Measurements from ENCODE around the gene CSNK1D. TPM values are rescaled to one million over a fixed set of nuclear protein-coding genes. Genes with fewer than 3 reads are reported as not detected.

The CSNK1D gene
- total RNA-seq, 1 donor from 2014 or later: 127 TPM

DNA sequence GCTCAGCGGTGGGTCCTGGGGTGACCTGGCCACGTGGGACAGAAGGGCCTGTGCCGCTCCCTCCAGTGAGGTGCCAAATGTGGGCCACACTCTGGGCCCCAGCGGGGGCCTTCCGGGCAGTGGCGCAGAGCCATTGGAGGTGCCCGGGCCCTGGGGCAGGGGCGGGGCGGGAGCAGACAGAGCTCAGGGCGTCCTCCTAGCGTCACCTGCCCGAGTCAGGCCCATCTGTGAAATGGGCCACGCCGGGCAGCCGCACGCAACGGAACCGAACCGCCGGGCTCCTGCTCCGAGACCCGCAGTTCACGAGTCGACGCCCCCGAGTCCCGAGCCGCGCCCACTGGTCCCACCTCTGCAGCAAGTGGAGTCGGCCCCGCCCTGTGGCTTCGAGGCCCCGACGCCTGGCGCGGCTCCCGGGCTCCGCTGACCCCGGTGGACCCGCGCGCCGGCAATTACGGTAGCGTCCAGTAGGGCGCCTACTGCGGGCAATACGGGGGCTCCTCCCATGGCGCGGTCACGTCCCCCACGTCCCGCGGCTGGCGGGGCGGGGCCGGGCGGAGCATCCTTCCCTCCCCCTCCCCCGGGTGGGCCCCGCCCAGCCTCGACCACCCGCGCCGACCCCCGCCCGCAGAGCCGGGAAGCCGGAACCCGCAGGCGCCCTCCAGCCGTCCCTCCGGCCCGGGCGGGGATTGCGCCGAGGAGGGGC lies 42.7 kb downstream of the CSNK1D start:
- intact Hi-C loops (cut with micrococcal nuclease): loop anchor here (10.0 kb wide), 1 partner anchor 184 kb away; the partner anchor contains the start of genes HEXD and OGFOD3

DNA sequence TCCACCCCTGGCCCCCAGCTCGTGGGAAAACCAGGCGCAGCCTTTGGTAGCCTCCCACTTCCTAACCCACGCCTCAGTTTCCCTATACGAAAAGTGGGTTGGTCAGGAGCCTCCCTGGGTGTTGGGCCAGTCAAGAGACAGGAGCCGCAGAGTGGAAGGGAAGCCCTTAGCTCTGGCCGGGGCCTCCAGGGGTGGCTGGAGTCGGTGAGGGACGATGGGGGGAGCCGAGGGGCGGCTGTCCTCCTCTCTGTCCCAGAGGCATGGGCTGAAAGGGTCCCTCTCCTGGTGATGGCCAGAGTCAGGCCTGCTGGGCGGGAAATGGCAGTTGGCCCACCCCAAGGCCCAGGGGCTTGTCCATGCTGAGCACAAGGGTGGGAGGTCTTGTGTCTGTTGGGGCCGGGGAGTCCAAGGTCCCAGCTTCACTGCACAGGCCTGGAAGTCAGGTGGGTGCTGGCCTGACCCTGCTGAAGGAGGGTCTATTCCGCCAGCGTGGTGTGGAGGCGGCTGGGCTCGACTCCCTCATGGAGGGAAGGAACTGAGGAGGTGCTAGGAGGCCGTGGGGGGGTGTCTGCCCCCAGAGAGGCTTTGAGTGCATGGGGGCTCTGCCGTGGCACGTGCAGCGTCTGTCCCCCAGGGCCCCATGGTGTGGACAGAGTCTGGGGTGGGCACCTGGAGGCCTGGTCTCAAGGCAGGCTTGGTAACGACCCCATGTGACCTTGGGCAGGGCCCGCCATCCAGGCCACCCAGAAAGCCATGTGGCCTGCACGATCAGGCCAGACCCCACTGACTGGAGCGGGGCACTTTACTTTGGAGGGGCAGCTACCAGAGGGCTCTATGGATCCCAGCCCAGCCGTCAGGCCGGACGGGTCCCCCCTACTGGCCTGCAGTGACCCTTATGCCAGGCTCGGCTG lies 43.5 kb downstream of the CSNK1D start:
- intact Hi-C loops (cut with micrococcal nuclease): loop anchor here (5.0 to 10.0 kb wide), 2 partner anchors 185 to 198 kb away; partner anchors contain the start of genes HEXD, OGFOD3 and RAC3

DNA sequence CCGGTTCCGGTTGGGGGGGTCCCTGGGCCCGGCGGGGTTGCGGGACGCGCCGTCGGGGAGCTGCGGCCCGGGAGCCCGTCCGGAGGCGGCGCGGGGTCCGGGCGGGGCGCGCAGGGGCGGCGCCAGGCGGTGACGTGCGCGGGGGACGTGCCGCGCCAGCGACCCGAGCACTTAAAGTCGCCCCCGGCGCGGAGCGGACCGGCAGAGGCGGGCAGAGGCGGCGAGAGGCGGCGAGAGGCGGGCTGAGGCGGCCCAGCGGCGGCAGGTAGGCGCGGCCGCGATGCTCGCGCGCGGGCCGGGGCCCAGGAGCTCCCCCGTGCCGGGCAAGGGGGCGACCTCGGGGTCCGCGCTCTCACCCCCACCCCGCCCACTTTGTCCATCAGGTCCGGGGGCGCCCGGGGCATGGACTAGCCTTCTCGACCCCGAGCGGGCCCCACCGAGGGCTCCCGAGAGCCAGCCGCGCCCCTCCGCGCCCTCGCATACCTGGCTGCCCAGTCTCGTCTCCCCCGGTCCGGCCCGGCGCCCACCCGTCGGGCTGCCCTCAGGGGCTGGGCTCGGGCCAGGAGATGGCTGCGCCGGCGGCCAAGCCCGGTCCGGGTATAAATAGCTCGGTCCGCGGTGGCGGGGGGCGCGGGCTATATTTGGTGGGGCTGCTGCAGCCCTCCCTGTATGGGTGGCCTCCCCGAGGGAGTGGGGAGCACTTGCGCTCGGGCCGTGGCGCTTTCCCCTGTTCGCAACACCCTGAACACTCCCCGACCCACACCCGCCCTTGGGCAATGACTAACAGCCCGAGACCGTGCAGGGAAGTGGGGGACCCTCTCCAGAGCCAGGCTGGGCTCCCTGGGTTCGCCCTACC lies 44.4 kb downstream of the CSNK1D start, which contains the start of gene SLC16A3:
TSS of gene SLC16A3 (plus strand) at position 201 of the 856 bp plus-strand sequence. CDS start 6,967 bp downstream, outside the sequence.
- intact Hi-C loops (cut with micrococcal nuclease): loop anchor here (5.0 kb wide), 1 partner anchor 197 kb away; the partner anchor contains the start of gene RAC3

DNA sequence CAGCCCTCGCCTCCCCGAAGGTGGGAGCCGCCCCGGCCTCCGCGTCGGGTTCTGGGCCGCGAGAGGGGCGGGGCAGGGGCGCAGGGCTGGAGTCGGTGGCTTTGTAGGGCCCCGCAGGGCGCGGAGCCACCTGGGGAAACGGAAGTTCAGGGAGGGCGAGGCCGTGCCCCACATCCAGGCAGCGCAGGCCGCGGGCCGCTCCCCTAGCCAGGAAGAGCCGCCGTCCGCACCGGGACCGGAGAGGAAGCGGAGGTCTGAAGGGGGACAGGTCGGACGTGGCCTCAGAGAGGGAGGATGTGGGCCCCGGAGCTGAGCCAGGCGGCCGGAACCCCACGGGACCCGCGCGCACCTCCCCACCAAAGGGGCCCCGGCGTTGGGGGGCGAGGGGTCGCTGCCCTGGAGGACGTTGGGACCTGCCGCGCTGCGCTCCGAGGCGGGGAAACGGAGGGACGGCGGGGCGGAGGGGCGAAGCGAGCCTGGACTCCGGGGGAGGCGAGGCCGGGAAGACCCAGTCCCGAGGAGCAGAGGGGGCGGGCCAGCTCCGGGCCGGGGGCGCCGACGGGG lies 45.1 kb downstream of the CSNK1D start:
- intact Hi-C loops (cut with micrococcal nuclease): loop anchor here (5.0 kb wide), 1 partner anchor 196 kb away; the partner anchor contains the start of gene RAC3

DNA sequence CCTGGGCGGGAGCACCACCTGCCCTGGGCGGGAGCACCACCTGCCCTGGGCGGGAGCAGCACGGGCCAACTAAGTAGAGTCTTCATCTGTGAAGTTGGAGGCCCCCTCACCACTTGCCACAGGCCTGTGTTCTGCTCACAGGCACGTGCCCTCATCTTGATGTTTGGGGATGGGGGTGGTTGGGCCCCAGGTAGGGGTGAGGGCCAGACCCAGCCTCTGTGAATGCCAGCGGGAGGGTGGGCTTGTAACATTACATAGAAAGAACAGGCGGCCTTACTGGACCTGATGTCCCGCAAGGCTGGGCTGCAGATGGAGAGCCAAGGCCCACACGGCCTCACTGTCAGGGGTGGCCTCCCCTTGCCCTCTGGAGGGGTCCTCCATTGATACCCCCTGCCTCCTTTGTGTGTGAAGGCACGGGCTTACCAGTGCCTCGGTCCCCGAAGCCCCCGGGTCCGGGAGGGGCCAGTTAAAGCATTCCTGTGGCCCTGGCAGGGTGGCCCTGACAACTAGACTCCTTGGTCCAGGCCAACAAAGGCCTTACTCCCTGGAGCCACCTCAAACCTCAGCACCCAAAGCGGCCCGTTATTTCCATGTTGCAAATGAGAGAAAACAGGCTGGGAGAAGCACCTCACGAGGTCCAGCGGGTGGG lies 45.7 kb downstream of the CSNK1D start:
- intact Hi-C loops (cut with micrococcal nuclease): loop anchor here (5.0 kb wide), 1 partner anchor 195 kb away; the partner anchor contains the start of gene RAC3

DNA sequence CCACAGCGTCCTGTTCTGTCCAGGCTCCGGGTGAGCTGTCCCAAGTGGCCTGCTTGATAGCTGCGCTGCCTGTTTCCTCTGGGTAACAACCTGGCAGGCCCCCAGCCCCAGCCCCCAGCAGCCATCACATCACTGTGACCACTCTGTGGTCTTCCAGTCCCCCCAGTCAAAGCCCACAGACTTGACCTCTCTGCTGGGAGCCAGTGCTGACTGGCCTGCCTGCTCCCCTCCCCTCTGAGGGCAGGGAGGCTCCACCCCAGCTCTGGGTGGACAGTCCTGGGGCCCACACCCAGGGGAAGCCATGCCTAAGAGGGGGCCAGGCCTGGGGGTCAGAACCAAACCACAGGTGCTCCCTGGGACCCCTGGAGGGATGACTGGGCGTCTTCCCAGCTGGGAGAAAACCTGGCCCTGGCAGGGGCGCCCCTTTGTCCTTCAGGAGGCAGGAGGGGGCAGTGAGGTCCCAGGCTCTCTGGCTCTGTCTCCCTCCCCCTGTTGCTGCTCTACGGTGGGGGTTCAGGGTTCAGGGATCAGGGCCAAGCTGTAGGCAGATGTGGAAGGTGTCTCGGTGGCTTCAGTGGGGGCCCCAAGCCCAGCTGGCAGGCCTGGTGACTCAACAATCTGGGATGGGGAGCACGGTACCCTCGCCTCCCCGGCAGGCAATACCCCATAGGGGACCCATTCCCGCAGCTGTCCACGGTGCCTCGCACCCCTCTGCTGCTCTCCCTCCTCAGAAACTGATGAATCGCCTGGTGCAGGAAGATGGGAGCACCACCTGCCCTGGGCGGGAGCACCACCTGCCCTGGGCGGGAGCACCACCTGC lies 46.5 kb downstream of the CSNK1D start:
- intact Hi-C loops (cut with micrococcal nuclease): loop anchor here (5.0 kb wide), 1 partner anchor 195 kb away; the partner anchor contains the start of gene RAC3

DNA sequence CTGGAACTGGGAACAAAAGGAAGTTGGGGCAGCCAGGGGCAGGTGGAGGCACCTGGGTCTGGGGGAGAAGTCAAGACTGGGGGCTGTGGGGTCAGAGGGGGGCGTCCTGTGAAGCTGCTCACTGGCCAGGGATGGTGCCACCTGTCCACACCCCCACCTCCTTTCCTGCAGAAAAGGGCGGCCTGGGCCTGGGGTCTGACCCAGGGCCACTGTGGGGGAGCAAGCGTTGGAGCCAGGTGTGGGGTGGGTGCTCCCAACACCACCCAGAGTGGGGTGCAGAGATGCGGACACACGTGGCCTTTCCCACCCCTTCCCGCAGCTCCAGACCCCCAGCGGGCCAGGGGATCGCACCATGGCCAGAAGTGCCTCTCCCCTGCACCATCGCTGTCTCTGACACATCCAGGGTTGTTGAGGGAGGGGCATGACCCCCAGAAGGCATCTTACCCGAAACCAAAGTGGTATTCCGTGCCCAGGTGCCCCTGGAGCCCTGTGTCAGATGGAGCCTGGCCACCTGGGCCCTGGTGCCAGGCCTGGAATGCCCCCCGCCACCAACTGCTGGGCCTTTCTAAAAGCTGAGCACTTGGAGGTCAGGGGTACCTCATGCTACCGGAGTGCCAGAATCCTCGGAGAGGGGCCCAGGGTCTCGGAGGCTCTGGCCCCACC lies 47.2 kb downstream of the CSNK1D start:
- intact Hi-C loops (cut with micrococcal nuclease): loop anchor here (5.0 kb wide), 1 partner anchor 194 kb away; the partner anchor contains the start of gene RAC3

DNA sequence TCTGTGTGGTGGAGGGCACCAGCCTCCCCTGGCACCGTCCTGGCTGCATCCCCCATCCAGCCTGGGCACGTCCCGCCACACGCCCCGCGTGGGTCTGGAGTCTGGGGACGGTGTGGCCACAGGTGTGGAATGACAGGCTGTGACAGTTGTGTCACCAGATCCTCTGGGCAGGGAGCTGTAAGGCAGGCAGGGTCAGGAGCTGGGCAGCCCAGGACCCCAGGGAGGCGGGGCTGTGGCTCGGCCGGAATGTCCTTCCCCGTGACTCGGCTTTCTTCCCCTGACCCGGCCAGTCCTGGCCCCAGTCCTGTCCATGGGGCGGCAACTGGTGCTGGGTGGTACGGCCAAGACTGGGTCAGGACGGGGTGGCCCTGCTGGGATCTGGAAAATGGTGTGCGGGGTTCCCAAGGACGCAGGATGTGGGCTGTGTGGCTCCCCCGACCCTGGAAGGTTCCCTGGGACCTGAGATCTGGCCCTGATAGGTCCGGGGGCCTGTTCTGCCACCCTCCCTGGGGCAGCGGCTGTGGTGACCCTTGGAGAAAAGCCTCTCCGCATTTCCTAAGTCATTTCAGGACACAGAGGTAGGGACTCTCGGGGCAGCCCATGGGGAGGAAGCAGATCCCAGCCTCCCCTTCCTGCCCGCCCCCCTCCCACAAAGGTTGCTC lies 48.0 kb downstream of the CSNK1D start:
- intact Hi-C loops (cut with micrococcal nuclease): loop anchor here (5.0 kb wide), 1 partner anchor 193 kb away; the partner anchor contains the start of gene RAC3

DNA sequence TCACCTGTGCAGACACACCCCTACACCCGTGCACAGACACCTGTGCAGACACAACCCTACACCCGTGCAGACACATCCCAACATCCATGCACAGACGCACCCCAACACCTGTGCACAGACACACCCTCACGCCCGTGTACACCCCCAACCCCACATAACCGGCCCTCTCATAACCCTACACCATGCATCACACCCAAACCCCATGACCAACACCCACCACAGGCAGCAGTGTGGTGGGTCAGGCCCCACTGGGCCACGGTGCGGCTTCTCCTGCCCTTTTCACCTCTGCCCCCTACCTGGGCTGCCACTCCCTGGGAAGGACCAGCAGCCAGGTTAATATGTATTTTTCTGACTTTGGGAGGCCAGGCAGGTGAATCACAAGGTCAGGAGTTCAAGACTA lies 48.8 kb downstream of the CSNK1D start:
- intact Hi-C loops (cut with micrococcal nuclease): loop anchor here (5.0 kb wide), 1 partner anchor 192 kb away; the partner anchor contains the start of gene RAC3

DNA sequence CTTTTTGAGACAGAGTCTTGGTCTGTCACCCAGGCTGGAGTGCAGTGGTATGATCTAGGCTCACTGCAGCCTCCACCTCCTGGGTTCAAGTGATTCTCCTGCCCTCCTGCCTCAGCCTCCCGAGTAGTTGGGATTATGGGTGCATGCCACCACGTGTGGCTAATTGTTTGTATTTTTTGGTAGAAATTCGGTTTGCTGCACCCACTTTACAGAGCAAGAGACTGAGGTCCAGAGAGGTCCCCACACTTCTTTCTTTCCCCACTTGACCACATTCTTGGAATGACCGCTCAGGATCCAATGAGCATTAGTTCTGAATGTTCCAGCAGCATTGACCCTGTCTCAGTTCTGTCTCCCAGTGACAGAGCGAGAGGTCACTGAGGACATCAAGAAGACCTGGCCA lies 50.0 kb downstream of the CSNK1D start:
- intact Hi-C loops (cut with micrococcal nuclease): no loop called here

DNA sequence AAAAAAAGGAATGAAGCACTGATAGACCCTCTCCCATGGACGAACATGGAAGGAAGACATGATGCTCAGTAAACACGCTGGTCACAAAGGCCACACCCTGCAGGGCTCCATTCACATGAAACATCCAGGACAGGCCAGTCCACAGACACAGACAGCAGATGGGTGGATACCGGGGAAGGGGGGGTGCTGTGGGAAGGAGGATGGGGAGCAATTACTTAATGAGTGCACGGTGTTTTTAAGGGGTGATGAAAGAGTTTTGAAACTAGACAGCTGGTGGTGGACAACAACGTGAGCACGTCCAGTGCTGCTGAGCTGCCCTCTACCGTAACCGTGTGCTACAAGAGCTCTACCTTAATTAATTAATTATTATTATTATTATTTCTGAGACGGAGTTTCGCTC lies 50.7 kb downstream of the CSNK1D start:
- intact Hi-C loops (cut with micrococcal nuclease): no loop called here

DNA sequence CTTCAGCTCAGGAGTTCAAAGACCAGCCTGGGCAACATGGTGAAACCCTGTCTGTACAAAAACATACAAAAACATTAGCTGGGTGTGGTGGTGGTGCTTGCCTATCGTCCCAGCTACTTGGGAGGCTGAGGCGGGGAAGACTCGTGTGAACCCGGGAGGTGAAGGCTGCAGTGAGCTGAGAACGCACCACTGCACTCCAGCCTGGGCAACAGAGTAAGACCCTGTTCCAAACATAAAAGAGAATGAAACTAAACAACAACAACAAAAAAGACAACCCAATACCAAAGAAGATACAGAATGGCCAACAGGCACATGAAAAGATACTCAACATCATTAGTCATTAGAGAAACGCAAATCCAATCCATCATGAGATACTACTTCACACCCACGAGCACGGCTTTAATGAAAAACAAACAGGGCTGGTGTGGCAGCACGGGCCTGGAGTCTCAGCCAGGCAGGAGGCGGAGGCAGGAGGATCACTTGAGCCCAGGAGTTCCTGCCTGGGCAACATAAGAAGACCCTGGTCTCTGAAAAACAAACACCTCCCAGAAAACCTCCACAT lies 52.1 kb downstream of the CSNK1D start:
- intact Hi-C loops (cut with micrococcal nuclease): no loop called here

DNA sequence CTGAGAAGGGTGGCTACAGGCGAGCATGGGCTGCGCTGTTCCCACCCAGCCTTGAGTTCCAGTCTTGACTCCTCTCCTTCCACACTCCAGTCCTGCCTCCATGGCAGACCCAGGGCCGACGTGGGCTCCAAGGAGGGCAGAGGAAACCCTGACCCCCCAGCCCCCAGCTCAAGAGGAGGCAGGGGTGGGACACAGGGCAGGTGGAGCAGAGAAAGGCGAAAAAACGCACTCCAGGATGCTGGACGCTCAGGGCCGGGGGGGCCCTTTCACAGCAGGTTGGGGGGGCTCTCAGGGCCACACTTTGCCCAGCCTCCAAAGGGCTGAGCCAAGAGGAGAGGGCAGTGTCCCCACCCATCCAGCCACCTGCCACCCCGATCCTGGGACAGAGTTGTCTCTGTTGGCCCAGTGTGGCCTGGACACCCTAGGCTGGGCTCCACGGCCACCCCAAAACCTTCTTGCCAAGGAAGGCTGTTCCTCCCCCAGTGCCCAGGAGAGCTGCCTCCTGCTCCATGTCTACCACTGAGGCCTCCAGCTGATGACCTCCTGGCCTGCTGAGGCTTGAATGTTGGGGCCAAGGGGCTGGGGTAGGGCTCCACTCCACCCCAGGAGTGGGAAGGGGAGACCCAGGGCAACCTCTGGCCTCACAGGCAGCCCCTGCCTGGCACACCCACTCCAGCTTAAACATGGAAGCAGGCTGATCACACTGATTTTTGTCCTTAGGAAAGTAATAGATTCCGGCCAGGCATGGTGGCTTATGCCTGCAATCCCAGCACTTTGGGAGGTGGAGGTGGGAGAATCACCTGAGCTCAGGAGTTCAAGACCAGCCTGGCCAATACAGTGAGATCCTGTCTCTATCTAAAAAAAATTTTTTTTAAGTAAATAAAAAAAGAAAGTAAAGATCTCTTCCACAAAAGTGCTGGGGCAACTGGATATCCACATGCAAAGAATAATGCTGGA lies 53.5 kb downstream of the CSNK1D start:
- intact Hi-C loops (cut with micrococcal nuclease): no loop called here

DNA sequence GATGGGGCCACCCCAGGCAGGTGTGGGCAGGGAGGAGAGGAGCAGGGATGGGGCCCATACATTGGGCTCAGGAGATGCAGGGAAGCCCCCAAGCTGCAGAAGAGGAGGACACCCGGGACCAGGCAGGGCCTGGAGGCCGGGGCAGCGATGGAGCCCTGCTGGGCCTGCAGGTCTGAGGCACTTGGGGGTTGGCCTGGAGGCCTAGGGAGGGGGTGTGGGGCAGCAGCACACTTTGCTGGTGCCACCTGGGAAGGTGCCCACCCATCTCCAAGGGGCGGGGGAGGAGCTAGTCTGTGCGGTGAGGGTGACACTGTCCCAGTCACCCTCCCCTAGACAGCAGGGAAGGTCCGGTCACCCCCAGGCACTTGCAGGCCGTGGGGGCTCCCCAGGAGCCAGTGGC lies 54.4 kb downstream of the CSNK1D start:
- intact Hi-C loops (cut with micrococcal nuclease): no loop called here

DNA sequence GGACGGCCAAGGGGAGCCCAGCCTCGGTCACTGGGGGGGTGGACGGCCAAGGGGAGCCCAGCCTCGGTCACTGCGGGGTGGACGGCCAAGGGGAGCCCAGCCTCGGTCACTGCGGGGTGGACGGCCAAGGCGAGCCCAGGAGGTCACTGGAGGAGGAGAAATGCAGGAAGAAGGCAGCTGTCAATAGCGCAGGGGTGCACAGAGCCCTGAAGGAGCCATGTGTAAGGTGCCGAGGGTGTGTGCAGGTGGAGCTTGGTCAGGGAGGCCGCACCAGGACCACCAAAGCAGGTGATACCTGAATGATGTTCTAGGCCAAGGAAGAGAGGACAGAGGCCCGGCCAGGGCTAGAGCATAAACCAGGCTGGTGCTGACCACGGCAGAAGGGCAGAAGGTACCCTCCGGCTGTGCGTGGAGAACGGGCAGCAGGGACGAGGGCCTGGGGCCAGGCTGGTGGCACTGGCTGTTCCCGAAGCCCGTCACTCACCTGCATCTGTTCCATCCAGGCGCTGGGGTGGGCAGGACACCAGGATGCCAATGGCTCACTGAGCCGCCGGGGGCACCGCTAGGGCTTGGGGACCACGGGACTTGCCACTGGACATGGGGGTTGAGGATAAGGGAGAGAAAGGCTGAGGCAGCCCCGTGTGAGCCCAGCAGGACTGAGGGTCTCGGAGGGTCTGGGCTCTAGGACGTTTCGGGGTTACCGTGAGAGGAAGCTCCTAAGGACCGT lies 55.0 kb downstream of the CSNK1D start:
- intact Hi-C loops (cut with micrococcal nuclease): no loop called here
